WTC11 (cell line): ENCODE results near the gene METTL13. TPM values are rescaled to one million over a fixed set of nuclear protein-coding genes. Genes with fewer than 3 reads are reported as not detected.

ENCODE experiments used
- ATAC-seq: fragments of 200-7000 bp; cut with Tn5 transposase; 2 replicates; pipeline ENCODE4 v1.10.0; 2021; ENCODE audit warnings: mild to moderate bottlenecking, moderate library complexity
- CTCF ChIA-PET: fragments of 300-600 bp; sonication (Branson Sonifier 250); formaldehyde crosslinking; loops from one replicate; lab custom pipeline; 2021; ENCODE audit warnings: antibody characterized with exemption; lab: Charles Lee
- POLR2A ChIA-PET: fragments of 350-600 bp; sonication (Branson Sonifier 250); formaldehyde crosslinking; loops from one replicate; lab custom pipeline; 2021; ENCODE audit warnings: antibody characterized with exemption; lab: Charles Lee
- DNase-seq: peaks from one replicate; pipeline ENCODE4 v3.0.0; 2021; ENCODE audit warnings: low spot score
- H3K27ac Mint-ChIP-seq: 2 replicates; pipeline ENCODE4 v1.8.0; 2021; ENCODE audit warnings: mixed read lengths
- H3K27me3 Mint-ChIP-seq: 2 replicates; pipeline ENCODE4 v1.8.0; 2021; ENCODE audit warnings: low read depth, mild to moderate bottlenecking, moderate library complexity, mixed read lengths
- H3K36me3 Mint-ChIP-seq: 2 replicates; pipeline ENCODE4 v1.8.0; 2021; ENCODE audit warnings: mixed read lengths
- H3K4me1 Mint-ChIP-seq: 2 replicates; pipeline ENCODE4 v1.8.0; 2022; ENCODE audit warnings: mixed read lengths
- H3K4me3 Mint-ChIP-seq: 2 replicates; pipeline ENCODE4 v1.8.0; 2021; ENCODE audit warnings: mild to moderate bottlenecking, moderate library complexity, mixed read lengths
- H3K9me3 Mint-ChIP-seq: 2 replicates; pipeline ENCODE4 v1.8.0; 2021; ENCODE audit warnings: mixed read lengths
- GRHL2 ChIP-seq: fragments of 250-450 bp; sonication (Bioruptor Pico); IDR thresholded peaks from 2 replicates; pipeline ENCODE4 v1.8.0; 2022; ENCODE audit warnings: mild to moderate bottlenecking, moderate library complexity; ENCODE audit not compliant: insufficient replicate concordance, severe bottlenecking
- GTF2I ChIP-seq: fragments of 250-450 bp; sonication (Bioruptor Pico); conservative IDR thresholded peaks from 2 replicates; pipeline ENCODE4 v1.4.0; 2021; ENCODE audit warnings: mild to moderate bottlenecking
- NFE2L1 ChIP-seq: sonication (generic); formaldehyde crosslinking; IDR thresholded peaks from 2 replicates; pipeline ENCODE4 v1.8.1; 2023; ENCODE audit warnings: missing genetic modification reagents
- TEAD1 ChIP-seq: sonication (generic); formaldehyde crosslinking; IDR thresholded peaks from 2 replicates; pipeline ENCODE4 v1.8.0; 2022; ENCODE audit warnings: mild to moderate bottlenecking, missing genetic modification reagents
- TP53 ChIP-seq: sonication (generic); formaldehyde crosslinking; IDR thresholded peaks from 2 replicates; pipeline ENCODE4 v1.8.1; 2023; ENCODE audit warnings: mild to moderate bottlenecking, missing genetic modification reagents
- ZBTB21 ChIP-seq: sonication (generic); formaldehyde crosslinking; IDR thresholded peaks from 2 replicates; pipeline ENCODE4 v1.8.1; 2023; ENCODE audit warnings: mild to moderate bottlenecking, missing genetic modification reagents, borderline replicate concordance
- ZNF263 ChIP-seq: sonication (generic); formaldehyde crosslinking; IDR thresholded peaks from 2 replicates; pipeline ENCODE4 v1.8.1; 2022; ENCODE audit warnings: low read depth, mild to moderate bottlenecking, moderate library complexity, missing genetic modification reagents
- ZNF671 ChIP-seq: fragments of 250-450 bp; sonication (Bioruptor Pico); IDR thresholded peaks from 2 replicates; pipeline ENCODE4 v1.8.0; 2021; ENCODE audit warnings: mild to moderate bottlenecking
- total RNA-seq: library from RNA; stranded (reverse); gene quantifications from 3 replicates; pipeline ENCODE4 v1.2.3, GENCODE V29; 2021
- TF ChIP-seq, protein P1 (sequence below): fragments of 250-450 bp; sonication (Bioruptor Pico); IDR thresholded peaks from 2 replicates; pipeline ENCODE4 v1.9.0; 2021; ENCODE audit warnings: moderate library complexity, mild to moderate bottlenecking, inconsistent platforms, borderline replicate concordance
- TF ChIP-seq, protein P2 (sequence below): fragments of 250-450 bp; sonication (Bioruptor Pico); IDR thresholded peaks from 2 replicates; pipeline ENCODE4 v1.8.0; 2021; ENCODE audit warnings: mild to moderate bottlenecking
- TF ChIP-seq, protein P3 (sequence below): sonication (generic); formaldehyde crosslinking; IDR thresholded peaks from 2 replicates; pipeline ENCODE4 v1.8.1; 2022; ENCODE audit warnings: mild to moderate bottlenecking, moderate library complexity, missing genetic modification reagents
- TF ChIP-seq, protein P4 (sequence below): fragments of 250-450 bp; sonication (Bioruptor Pico); conservative IDR thresholded peaks from 2 replicates; pipeline ENCODE4 v1.9.0; 2021; ENCODE audit warnings: mild to moderate bottlenecking
- TF ChIP-seq, protein P5 (sequence below): sonication (generic); formaldehyde crosslinking; conservative IDR thresholded peaks from 2 replicates; pipeline ENCODE4 v1.8.1; 2023; ENCODE audit warnings: mild to moderate bottlenecking, low read depth, missing genetic modification reagents, moderate library complexity
- TF ChIP-seq, protein P6 (sequence below): fragments of 250-450 bp; sonication (Bioruptor Pico); IDR thresholded peaks from 2 replicates; pipeline ENCODE4 v2.1.2; 2022; ENCODE audit warnings: mild to moderate bottlenecking, moderate library complexity
- TF ChIP-seq, protein P7 (sequence below): sonication (generic); formaldehyde crosslinking; IDR thresholded peaks from 2 replicates; pipeline ENCODE4 v1.8.1; 2022; ENCODE audit warnings: missing genetic modification reagents, borderline replicate concordance
- TF ChIP-seq, protein P8 (sequence below): sonication (generic); formaldehyde crosslinking; IDR thresholded peaks from 2 replicates; pipeline ENCODE4 v1.8.0; 2022; ENCODE audit warnings: mild to moderate bottlenecking, missing genetic modification reagents
- TF ChIP-seq, protein P9 (sequence below): sonication (generic); formaldehyde crosslinking; IDR thresholded peaks from 2 replicates; pipeline ENCODE4 v1.8.0; 2023; ENCODE audit warnings: missing genetic modification reagents
- TF ChIP-seq, protein P10 (sequence below): sonication (generic); formaldehyde crosslinking; IDR thresholded peaks from 2 replicates; pipeline ENCODE4 v1.8.1; 2022; ENCODE audit warnings: low read depth, missing genetic modification reagents, borderline replicate concordance

Gene METTL13
- total RNA-seq, 1 experiment from 2014 or later: 46.5 TPM

DNA sequence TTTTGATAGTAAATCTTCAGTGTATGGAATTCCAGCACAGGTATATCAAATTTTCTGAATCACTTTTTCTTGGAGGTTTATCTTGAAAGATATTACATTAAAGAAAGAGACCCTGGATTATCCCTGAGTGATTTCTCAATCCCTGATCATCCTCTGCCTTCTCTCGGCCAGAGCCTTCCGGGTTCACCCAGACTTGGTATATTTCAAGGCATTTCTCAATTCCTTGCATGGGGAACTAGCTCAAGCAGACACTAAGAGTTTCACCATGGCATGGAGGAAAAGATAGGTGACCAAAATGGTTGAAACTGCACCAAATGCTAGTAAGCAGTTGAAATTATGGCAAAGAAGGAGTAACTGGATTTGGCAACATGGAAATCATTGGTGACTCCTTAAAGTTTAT lies 45.3 kb upstream of the METTL13 start:
- peaks cover 23% of the 10 kb centered on the region for H3K4me1 Mint-ChIP-seq
- H3K27ac Mint-ChIP-seq: no peak overlapping the region
- ATAC-seq: no peak
- H3K27me3 Mint-ChIP-seq: no peaks in the 10 kb centered on the region
- ChIA-PET POLR2A (no interaction called here), CTCF (no interaction called here)
- no peaks in the 10 kb centered on the region for H3K9me3 Mint-ChIP-seq
- no peak for DNase-seq
- no peak overlapping the region for H3K4me3 Mint-ChIP-seq
- TF ChIP-seq TEAD1 (CRISPR knock-in tag): no peak
- TF ChIP-seq, protein P1, sequence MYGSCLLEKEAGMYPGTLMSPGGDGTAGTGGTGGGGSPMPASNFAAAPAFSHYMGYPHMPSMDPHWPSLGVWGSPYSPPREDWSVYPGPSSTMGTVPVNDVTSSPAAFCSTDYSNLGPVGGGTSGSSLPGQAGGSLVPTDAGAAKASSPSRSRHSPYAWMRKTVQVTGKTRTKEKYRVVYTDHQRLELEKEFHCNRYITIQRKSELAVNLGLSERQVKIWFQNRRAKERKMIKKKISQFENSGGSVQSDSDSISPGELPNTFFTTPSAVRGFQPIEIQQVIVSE (CRISPR knock-in tag): no peak
- TF ChIP-seq, protein P2, sequence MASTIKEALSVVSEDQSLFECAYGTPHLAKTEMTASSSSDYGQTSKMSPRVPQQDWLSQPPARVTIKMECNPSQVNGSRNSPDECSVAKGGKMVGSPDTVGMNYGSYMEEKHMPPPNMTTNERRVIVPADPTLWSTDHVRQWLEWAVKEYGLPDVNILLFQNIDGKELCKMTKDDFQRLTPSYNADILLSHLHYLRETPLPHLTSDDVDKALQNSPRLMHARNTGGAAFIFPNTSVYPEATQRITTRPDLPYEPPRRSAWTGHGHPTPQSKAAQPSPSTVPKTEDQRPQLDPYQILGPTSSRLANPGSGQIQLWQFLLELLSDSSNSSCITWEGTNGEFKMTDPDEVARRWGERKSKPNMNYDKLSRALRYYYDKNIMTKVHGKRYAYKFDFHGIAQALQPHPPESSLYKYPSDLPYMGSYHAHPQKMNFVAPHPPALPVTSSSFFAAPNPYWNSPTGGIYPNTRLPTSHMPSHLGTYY: no peak
- TF ChIP-seq GRHL2 (CRISPR knock-in tag): no peak
- TF ChIP-seq, protein P3, sequence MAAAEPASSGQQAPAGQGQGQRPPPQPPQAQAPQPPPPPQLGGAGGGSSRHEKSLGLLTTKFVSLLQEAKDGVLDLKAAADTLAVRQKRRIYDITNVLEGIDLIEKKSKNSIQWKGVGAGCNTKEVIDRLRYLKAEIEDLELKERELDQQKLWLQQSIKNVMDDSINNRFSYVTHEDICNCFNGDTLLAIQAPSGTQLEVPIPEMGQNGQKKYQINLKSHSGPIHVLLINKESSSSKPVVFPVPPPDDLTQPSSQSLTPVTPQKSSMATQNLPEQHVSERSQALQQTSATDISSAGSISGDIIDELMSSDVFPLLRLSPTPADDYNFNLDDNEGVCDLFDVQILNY (CRISPR knock-in tag): no peak
- TF ChIP-seq ZNF671 (CRISPR knock-in tag): no peak
- no peak for TF ChIP-seq ZBTB21
- TF ChIP-seq, protein P4, sequence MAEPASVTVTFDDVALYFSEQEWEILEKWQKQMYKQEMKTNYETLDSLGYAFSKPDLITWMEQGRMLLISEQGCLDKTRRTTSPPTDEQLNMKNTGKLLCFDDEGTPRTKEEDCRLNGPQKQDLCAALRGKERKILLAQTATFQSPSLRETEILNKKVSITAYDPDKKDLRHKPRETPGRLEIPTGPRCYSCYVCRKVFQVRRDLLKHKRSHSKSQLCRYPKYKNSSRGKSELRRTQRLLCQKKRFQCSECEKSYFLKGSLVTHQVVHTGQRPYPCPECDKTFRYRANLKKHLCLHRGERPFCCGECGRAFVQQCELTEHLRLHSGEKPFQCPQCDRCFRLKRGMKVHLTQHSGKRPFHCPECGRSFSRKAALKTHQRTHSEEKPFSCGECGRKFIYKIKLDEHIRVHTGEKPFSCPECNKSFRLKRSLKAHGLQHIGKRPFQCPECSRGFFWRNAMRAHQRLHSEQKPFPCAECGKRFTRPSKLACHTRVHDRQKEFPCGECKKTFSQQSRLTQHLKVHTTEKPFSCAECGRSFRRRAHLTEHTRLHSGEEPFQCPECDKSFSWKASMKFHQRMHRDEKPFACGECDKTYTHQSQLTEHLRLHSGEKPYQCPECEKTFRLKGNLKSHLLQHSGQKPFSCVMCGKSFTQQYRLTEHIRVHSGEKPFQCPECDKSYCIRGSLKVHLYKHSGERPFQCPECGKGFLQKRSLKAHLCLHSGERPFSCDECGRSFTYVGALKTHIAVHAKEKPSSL (CRISPR knock-in tag): no peak
- TF ChIP-seq, protein P5, sequence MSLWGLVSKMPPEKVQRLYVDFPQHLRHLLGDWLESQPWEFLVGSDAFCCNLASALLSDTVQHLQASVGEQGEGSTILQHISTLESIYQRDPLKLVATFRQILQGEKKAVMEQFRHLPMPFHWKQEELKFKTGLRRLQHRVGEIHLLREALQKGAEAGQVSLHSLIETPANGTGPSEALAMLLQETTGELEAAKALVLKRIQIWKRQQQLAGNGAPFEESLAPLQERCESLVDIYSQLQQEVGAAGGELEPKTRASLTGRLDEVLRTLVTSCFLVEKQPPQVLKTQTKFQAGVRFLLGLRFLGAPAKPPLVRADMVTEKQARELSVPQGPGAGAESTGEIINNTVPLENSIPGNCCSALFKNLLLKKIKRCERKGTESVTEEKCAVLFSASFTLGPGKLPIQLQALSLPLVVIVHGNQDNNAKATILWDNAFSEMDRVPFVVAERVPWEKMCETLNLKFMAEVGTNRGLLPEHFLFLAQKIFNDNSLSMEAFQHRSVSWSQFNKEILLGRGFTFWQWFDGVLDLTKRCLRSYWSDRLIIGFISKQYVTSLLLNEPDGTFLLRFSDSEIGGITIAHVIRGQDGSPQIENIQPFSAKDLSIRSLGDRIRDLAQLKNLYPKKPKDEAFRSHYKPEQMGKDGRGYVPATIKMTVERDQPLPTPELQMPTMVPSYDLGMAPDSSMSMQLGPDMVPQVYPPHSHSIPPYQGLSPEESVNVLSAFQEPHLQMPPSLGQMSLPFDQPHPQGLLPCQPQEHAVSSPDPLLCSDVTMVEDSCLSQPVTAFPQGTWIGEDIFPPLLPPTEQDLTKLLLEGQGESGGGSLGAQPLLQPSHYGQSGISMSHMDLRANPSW: no peak
- TF ChIP-seq GTF2I (CRISPR knock-in tag): no peak
- TF ChIP-seq, protein P6, sequence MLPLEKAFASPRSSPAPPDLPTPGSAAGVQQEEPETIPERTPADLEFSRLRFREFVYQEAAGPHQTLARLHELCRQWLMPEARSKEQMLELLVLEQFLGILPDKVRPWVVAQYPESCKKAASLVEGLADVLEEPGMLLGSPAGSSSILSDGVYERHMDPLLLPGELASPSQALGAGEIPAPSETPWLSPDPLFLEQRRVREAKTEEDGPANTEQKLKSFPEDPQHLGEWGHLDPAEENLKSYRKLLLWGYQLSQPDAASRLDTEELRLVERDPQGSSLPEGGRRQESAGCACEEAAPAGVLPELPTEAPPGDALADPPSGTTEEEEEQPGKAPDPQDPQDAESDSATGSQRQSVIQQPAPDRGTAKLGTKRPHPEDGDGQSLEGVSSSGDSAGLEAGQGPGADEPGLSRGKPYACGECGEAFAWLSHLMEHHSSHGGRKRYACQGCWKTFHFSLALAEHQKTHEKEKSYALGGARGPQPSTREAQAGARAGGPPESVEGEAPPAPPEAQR (CRISPR knock-in tag): no peak
- TF ChIP-seq, protein P7, sequence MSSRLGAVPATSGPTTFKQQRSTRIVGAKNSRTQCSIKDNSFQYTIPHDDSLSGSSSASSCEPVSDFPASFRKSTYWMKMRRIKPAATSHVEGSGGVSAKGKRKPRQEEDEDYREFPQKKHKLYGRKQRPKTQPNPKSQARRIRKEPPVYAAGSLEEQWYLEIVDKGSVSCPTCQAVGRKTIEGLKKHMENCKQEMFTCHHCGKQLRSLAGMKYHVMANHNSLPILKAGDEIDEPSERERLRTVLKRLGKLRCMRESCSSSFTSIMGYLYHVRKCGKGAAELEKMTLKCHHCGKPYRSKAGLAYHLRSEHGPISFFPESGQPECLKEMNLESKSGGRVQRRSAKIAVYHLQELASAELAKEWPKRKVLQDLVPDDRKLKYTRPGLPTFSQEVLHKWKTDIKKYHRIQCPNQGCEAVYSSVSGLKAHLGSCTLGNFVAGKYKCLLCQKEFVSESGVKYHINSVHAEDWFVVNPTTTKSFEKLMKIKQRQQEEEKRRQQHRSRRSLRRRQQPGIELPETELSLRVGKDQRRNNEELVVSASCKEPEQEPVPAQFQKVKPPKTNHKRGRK (CRISPR knock-in tag): no peak
- TF ChIP-seq TP53 (CRISPR knock-in tag): no peak
- TF ChIP-seq NFE2L1 (CRISPR knock-in tag): no peak
- TF ChIP-seq, protein P8, sequence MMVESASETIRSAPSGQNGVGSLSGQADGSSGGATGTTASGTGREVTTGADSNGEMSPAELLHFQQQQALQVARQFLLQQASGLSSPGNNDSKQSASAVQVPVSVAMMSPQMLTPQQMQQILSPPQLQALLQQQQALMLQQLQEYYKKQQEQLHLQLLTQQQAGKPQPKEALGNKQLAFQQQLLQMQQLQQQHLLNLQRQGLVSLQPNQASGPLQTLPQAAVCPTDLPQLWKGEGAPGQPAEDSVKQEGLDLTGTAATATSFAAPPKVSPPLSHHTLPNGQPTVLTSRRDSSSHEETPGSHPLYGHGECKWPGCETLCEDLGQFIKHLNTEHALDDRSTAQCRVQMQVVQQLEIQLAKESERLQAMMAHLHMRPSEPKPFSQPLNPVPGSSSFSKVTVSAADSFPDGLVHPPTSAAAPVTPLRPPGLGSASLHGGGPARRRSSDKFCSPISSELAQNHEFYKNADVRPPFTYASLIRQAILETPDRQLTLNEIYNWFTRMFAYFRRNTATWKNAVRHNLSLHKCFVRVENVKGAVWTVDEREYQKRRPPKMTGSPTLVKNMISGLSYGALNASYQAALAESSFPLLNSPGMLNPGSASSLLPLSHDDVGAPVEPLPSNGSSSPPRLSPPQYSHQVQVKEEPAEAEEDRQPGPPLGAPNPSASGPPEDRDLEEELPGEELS (CRISPR knock-in tag): no peak
- TF ChIP-seq, protein P9, sequence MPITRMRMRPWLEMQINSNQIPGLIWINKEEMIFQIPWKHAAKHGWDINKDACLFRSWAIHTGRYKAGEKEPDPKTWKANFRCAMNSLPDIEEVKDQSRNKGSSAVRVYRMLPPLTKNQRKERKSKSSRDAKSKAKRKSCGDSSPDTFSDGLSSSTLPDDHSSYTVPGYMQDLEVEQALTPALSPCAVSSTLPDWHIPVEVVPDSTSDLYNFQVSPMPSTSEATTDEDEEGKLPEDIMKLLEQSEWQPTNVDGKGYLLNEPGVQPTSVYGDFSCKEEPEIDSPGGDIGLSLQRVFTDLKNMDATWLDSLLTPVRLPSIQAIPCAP: no peak
- TF ChIP-seq, protein P10, sequence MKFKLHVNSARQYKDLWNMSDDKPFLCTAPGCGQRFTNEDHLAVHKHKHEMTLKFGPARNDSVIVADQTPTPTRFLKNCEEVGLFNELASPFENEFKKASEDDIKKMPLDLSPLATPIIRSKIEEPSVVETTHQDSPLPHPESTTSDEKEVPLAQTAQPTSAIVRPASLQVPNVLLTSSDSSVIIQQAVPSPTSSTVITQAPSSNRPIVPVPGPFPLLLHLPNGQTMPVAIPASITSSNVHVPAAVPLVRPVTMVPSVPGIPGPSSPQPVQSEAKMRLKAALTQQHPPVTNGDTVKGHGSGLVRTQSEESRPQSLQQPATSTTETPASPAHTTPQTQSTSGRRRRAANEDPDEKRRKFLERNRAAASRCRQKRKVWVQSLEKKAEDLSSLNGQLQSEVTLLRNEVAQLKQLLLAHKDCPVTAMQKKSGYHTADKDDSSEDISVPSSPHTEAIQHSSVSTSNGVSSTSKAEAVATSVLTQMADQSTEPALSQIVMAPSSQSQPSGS (CRISPR knock-in tag): no peak
- no peak for TF ChIP-seq ZNF263
- H3K36me3 Mint-ChIP-seq: peaks cover 16% of the 10 kb centered on the region
